Stomach (tissue), 19 donors: ENCODE data around the gene C19orf12. TPM values are rescaled to one million over a fixed set of nuclear protein-coding genes. Genes with fewer than 3 reads are reported as not detected.

Experiments used
- DNase-seq, 2 donors: peaks; one replicate each; pipeline versions ENCODE4 v3.0.0 to v3.0.0-alpha.2; 2013 to 2019
- H3K27ac ChIP-seq, 5 donors: fragments of 200-600 bp in 4 of 5; sonication (generic) in 4 of 5; one replicate each; pipeline ENCODE4 v1.5.1; 2013 to 2019; ENCODE audit warnings: mild to moderate bottlenecking in 1 of 5, moderate library complexity in 1 of 5
- H3K27me3 ChIP-seq, 3 donors: fragments of 200-600 bp; sonication (generic); one replicate each; pipeline ENCODE4 v1.5.1; 2017 to 2019; ENCODE audit warnings: mixed run types in 1 of 3
- H3K36me3 ChIP-seq, 4 donors: fragments of 200-600 bp; sonication (generic); 1 replicate in 3 of 4; 2 replicates in 1 of 4; pipeline ENCODE4 v1.5.1; 2016 to 2019
- H3K4me1 ChIP-seq, 4 donors: fragments of 200-600 bp; sonication (generic); one replicate each; pipeline ENCODE4 v1.5.1; 2016 to 2019
- H3K4me3 ChIP-seq, 4 donors: fragments of 200-600 bp; sonication (generic) in 3 of 4; one replicate each; pipeline ENCODE4 v1.5.1; 2016 to 2019; ENCODE audit warnings: mild to moderate bottlenecking in 1 of 4
- H3K9me3 ChIP-seq, 4 donors: fragments of 200-600 bp; sonication (generic); one replicate each; pipeline ENCODE4 v1.5.1; 2016 to 2019
- CTCF ChIP-seq, 7 experiments: fragments of 450-650 bp in 4 of 7; fragments of 200-600 bp in 3 of 7; sonication (generic) in 3 of 7; IDR thresholded peaks; one replicate each; pipeline ENCODE4 v1.5.1; 2016 to 2019; ENCODE audit warnings: antibody characterized with exemption in 7 of 7, control low read depth in 2 of 7, mild to moderate bottlenecking in 1 of 7
- EP300 ChIP-seq: sonication (generic); formaldehyde crosslinking; IDR thresholded peaks from one replicate; pipeline ENCODE4 v1.6.1; 2017; ENCODE audit warnings: antibody characterized with exemption
- POLR2A ChIP-seq, 4 donors: fragments of 450-650 bp; IDR thresholded peaks; one replicate each; pipeline ENCODE4 v1.6.1; 2016; ENCODE audit warnings: antibody characterized with exemption in 4 of 4, control low read depth in 2 of 4, mild to moderate bottlenecking in 1 of 4, moderate library complexity in 1 of 4
- POLR2AphosphoS5 ChIP-seq, 3 donors: sonication (generic); formaldehyde crosslinking; IDR thresholded peaks; one replicate each; pipeline ENCODE4 v1.6.1; 2016; ENCODE audit warnings: antibody characterized with exemption in 3 of 3
- WGBS, 5 donors: extraction: QIAGEN DNeasy Blood & Tissue Kit in 3 of 5; methylation state at CpG; one replicate each; pipeline versions ENCODE4 v1.1.5 to v1.1.7; 2013 to 2018; 5-methylcytosine and 5-hydroxymethylcytosine counted together
- intact Hi-C: fragments of 100-400 bp; cut with DNase I; formaldehyde crosslinking; loops from one replicate; pipeline ENCODE4 v1.15.1; 2023; ENCODE audit warnings: low total_unique reads
- long read RNA-seq, 10 donors: transcript quantifications; one replicate each; lab custom pipeline, GENCODE V29; 2026
- polyA plus RNA-seq, 3 donors: library from polyadenylated mRNA; stranded (reverse); fragments of 200-250 nt; gene quantifications; one replicate each; pipeline ENCODE4 v1.2.3, GENCODE V29; 2013
- total RNA-seq, 5 donors: library from RNA; depleted of rRNA; stranded (reverse); fragments of >200 nt; gene quantifications; one replicate each; pipeline versions ENCODE4 v1.1.0 to v1.2.3, GENCODE V29; 2014 to 2016
- donor health status: healthy with polysubstance abuse.
- donor health status: Bipolar disorder and iron deficiency.
- donor health status: healthy.

C19orf12 gene
- 10 to 100 TPM in 4 of 5 donors, 1 to 10 TPM in 1; 4.6 to 67.2 (median 33.0) TPM for total RNA-seq
- polyA plus RNA-seq: 10 to 100 TPM in 2 of 3 donors, 1 to 10 TPM in 1; 9.9 to 15.3 (median 13.7) TPM
- long read RNA-seq, donor 1, partial matches to known transcripts: 0 of 2 reads
- long read RNA-seq, donor 1, other reads (novel, unspliced or antisense): 0 of 2 reads
- long read RNA-seq, donor 2, full-length matches to known transcripts: 6 of 6 reads
- long read RNA-seq, donor 2, partial matches to known transcripts: 0 of 6 reads
- long read RNA-seq, donor 2, other reads (novel, unspliced or antisense): 0 of 6 reads
- long read RNA-seq, donor 3, partial matches to known transcripts: 0 of 2 reads
- long read RNA-seq, donor 3, other reads (novel, unspliced or antisense): 0 of 2 reads
- long read RNA-seq, donor 4: 0 reads
- long read RNA-seq, donor 5, transcript C19orf12-201 (3 exons, 2,464 nt): major isoform, 9 of 10 reads
- long read RNA-seq, donor 5, partial matches to known transcripts: 0 of 10 reads
- long read RNA-seq, donor 5, other reads (novel, unspliced or antisense): 0 of 10 reads
- long read RNA-seq, donor 6, partial matches to known transcripts: 0 of 7 reads
- long read RNA-seq, donor 6, other reads (novel, unspliced or antisense): 0 of 7 reads
- long read RNA-seq, donor 7, full-length matches to known transcripts: 9 of 9 reads
- long read RNA-seq, donor 7, partial matches to known transcripts: 0 of 9 reads
- long read RNA-seq, donor 7, other reads (novel, unspliced or antisense): 0 of 9 reads
- long read RNA-seq, donor 8, partial matches to known transcripts: 0 of 5 reads
- long read RNA-seq, donor 8, other reads (novel, unspliced or antisense): 0 of 5 reads
- long read RNA-seq, donor 9, partial matches to known transcripts: 0 of 3 reads
- long read RNA-seq, donor 9, other reads (novel, unspliced or antisense): 0 of 3 reads
- long read RNA-seq, donor 10, partial matches to known transcripts: 0 of 1 reads
- long read RNA-seq, donor 10, other reads (novel, unspliced or antisense): 0 of 1 reads

GRCh38 chr19:29714953-29715700, at the start of gene C19orf12:
Gene C19orf12, minus strand, starts transcription at chr19:29715261. Its CDS starts 6,848 bp downstream, at chr19:29708413.
- TF ChIP-seq POLR2AphosphoS5 (IDR thresholded peaks at IDR 0.05): peak in 2 of 3 donors; percentile 77 to 80
- TF ChIP-seq CTCF (IDR thresholded peaks at IDR 0.05): no peak
- TF ChIP-seq POLR2A (IDR thresholded peaks at IDR 0.05): peak in 1 of 4 donors; percentile 33
- TF ChIP-seq EP300: no peak
- peak; percentile 68 to 90 for DNase-seq
- WGBS, 5 donors: 0 to 1% (median 0%) methylated on average over 1 to 72 of the region's 72 CpGs
- peak within 1 kb of the TSS; percentile 86 to 95 (median 88) for H3K4me3 ChIP-seq
- H3K27ac ChIP-seq: peak within 1 kb of the TSS; percentile 89 to 98 (median 94)
- H3K9me3 ChIP-seq: no peaks in the 10 kb centered on the region
- intact Hi-C loops: loop anchor here (5.0 kb wide), 1 partner anchor 103 kb away; no protein-coding TSS in a partner anchor
- H3K4me1 ChIP-seq: peaks cover 19 to 59% (median 45%) of the 10 kb centered on the region in 4 donors
- no peaks in the 10 kb centered on the region for H3K27me3 ChIP-seq
- H3K36me3 ChIP-seq: peaks cover 0 to 9% (median 0%) of the 10 kb centered on the region in 4 donors

- intact Hi-C loops: no loop called here
- WGBS, 5 donors: 85 to 93% (median 89%) methylated on average over 8 of the region's 8 CpGs
- Histone ChIP-seq H3K27ac (no peak overlapping the region), H3K4me3 (no peak overlapping the region), H3K4me1 (peaks cover 0 to 8% (median 7%) of the 10 kb centered on the region in 4 donors), H3K36me3 (no peaks in the 10 kb centered on the region), H3K27me3 (peaks cover 0 to 29% (median 9%) of the 10 kb centered on the region in 3 donors), H3K9me3 (no peaks in the 10 kb centered on the region)
- no peak for TF ChIP-seq POLR2AphosphoS5 (IDR thresholded peaks at IDR 0.05)
- TF ChIP-seq CTCF (IDR thresholded peaks at IDR 0.05): no peak
- no peak for DNase-seq
These were observed 49.3 kb upstream of the C19orf12 start for GRCh38 chr19:29764361-29764760.

- 79 to 86% (median 82%) methylated on average over 4 of the region's 4 CpGs for WGBS, 5 donors
- no peaks in the 10 kb centered on the region for H3K9me3 ChIP-seq
- H3K4me3 ChIP-seq: no peak overlapping the region
- no peak overlapping the region for H3K27ac ChIP-seq
- no peaks in the 10 kb centered on the region for H3K36me3 ChIP-seq
- no peak for DNase-seq
- peaks cover 0 to 29% (median 9%) of the 10 kb centered on the region in 3 donors for H3K27me3 ChIP-seq
- TF ChIP-seq EP300 (no peak), POLR2AphosphoS5 (IDR thresholded peaks at IDR 0.05) (no peak), POLR2A (IDR thresholded peaks at IDR 0.05) (no peak), CTCF (IDR thresholded peaks at IDR 0.05) (no peak)
- H3K4me1 ChIP-seq: peaks cover 0 to 8% (median 7%) of the 10 kb centered on the region in 4 donors
- intact Hi-C loops: no loop called here
These were observed 48.1 kb upstream of the C19orf12 start for GRCh38 chr19:29763196-29763595.
